ENCODE data around the gene GIMD1.

GIMD1 gene

GRCh38 chr4:106369456-106370060 is 980 bp upstream of the GIMD1 start:
- no peak overlapping the region for H3K4me3 Mint-ChIP-seq

GRCh38 chr4:106367072-106367471 is 1.5 kb downstream of the GIMD1 start:
- H3K36me3 Mint-ChIP-seq (ENCODE audit: insufficient read depth) = no peaks in the 10 kb centered on the region
- no peak for ATAC-seq (replicated peaks; ENCODE audit: extremely low read depth, poor library complexity, severe bottlenecking)
- no peaks in the 10 kb centered on the region for H3K9me3 Mint-ChIP-seq
- H3K27ac Mint-ChIP-seq (ENCODE audit: low read depth) = no peak overlapping the region
- H3K27me3 Mint-ChIP-seq = peaks cover 28% of the 10 kb centered on the region
- DNase-seq (ENCODE audit: low spot score in 2 of 2) = no peak
- H3K4me1 Mint-ChIP-seq = no peaks in the 10 kb centered on the region
- no peak overlapping the region for H3K4me3 Mint-ChIP-seq

More at GRCh38 chr4:106369456-106370060, 980 bp upstream of the GIMD1 start:
- ATAC-seq (replicated peaks; ENCODE audit: extremely low read depth, poor library complexity, severe bottlenecking) (no peak), DNase-seq (ENCODE audit: low spot score in 2 of 2) (no peak)
- Mint-ChIP-seq H3K4me1 (no peaks in the 10 kb centered on the region), H3K36me3 (ENCODE audit: insufficient read depth) (no peaks in the 10 kb centered on the region), H3K9me3 (no peaks in the 10 kb centered on the region), H3K27ac (ENCODE audit: low read depth) (no peak overlapping the region), H3K27me3 (peaks cover 37% of the 10 kb centered on the region)

GRCh38 chr4:106366026-106366425 is 2.6 kb downstream of the GIMD1 start:
- H3K27ac Mint-ChIP-seq (ENCODE audit: low read depth) = no peak overlapping the region
- H3K36me3 Mint-ChIP-seq (ENCODE audit: insufficient read depth) = no peaks in the 10 kb centered on the region
- no peaks in the 10 kb centered on the region for H3K4me1 Mint-ChIP-seq
- peaks cover 28% of the 10 kb centered on the region for H3K27me3 Mint-ChIP-seq
- H3K9me3 Mint-ChIP-seq = no peaks in the 10 kb centered on the region
- no peak for DNase-seq (ENCODE audit: low spot score in 2 of 2)
- H3K4me3 Mint-ChIP-seq = no peak overlapping the region
- ATAC-seq (replicated peaks; ENCODE audit: extremely low read depth, poor library complexity, severe bottlenecking) = no peak

GRCh38 chr4:106365613-106366012 is 3.0 kb downstream of the GIMD1 start:
- H3K4me3 Mint-ChIP-seq = no peak overlapping the region
- no peaks in the 10 kb centered on the region for H3K36me3 Mint-ChIP-seq (ENCODE audit: insufficient read depth)
- H3K4me1 Mint-ChIP-seq = no peaks in the 10 kb centered on the region
- ATAC-seq (replicated peaks; ENCODE audit: extremely low read depth, poor library complexity, severe bottlenecking) (no peak), DNase-seq (ENCODE audit: low spot score in 2 of 2) (no peak)
- H3K27me3 Mint-ChIP-seq = peaks cover 28% of the 10 kb centered on the region
- H3K9me3 Mint-ChIP-seq = no peaks in the 10 kb centered on the region
- H3K27ac Mint-ChIP-seq (ENCODE audit: low read depth) = no peak overlapping the region

GRCh38 chr4:106364282-106364681 is 4.3 kb downstream of the GIMD1 start:
- no peak overlapping the region for H3K4me3 Mint-ChIP-seq
- no peaks in the 10 kb centered on the region for H3K36me3 Mint-ChIP-seq (ENCODE audit: insufficient read depth)
- peaks cover 18% of the 10 kb centered on the region for H3K27me3 Mint-ChIP-seq
- ATAC-seq (replicated peaks; ENCODE audit: extremely low read depth, poor library complexity, severe bottlenecking) (no peak), DNase-seq (ENCODE audit: low spot score in 2 of 2) (no peak)
- no peak overlapping the region for H3K27ac Mint-ChIP-seq (ENCODE audit: low read depth)
- no peaks in the 10 kb centered on the region for H3K9me3 Mint-ChIP-seq
- no peaks in the 10 kb centered on the region for H3K4me1 Mint-ChIP-seq

GRCh38 chr4:106362086-106362825 is 6.3 kb downstream of the GIMD1 start:
- no peaks in the 10 kb centered on the region for H3K9me3 Mint-ChIP-seq
- H3K27me3 Mint-ChIP-seq = peaks cover 3% of the 10 kb centered on the region
- ATAC-seq (replicated peaks; ENCODE audit: extremely low read depth, poor library complexity, severe bottlenecking) (no peak), DNase-seq (ENCODE audit: low spot score in 2 of 2) (no peak)
- H3K4me1 Mint-ChIP-seq = no peaks in the 10 kb centered on the region
- no peaks in the 10 kb centered on the region for H3K36me3 Mint-ChIP-seq (ENCODE audit: insufficient read depth)
- H3K4me3 Mint-ChIP-seq = no peak overlapping the region
- no peak overlapping the region for H3K27ac Mint-ChIP-seq (ENCODE audit: low read depth)

- ATAC-seq (replicated peaks; ENCODE audit: extremely low read depth, poor library complexity, severe bottlenecking) (no peak), DNase-seq (ENCODE audit: low spot score in 2 of 2) (no peak)
Observed at GRCh38 chr4:106358899-106359298, 9.7 kb downstream of the GIMD1 start.

GRCh38 chr4:106355193-106355592 is 13.4 kb downstream of the GIMD1 start:
- H3K4me1 Mint-ChIP-seq = no peaks in the 10 kb centered on the region
- no peaks in the 10 kb centered on the region for H3K27me3 Mint-ChIP-seq
- no peaks in the 10 kb centered on the region for H3K36me3 Mint-ChIP-seq (ENCODE audit: insufficient read depth)
- no peak for ATAC-seq (replicated peaks; ENCODE audit: extremely low read depth, poor library complexity, severe bottlenecking)
- no peaks in the 10 kb centered on the region for H3K9me3 Mint-ChIP-seq
- no peak overlapping the region for H3K27ac Mint-ChIP-seq (ENCODE audit: low read depth)
- DNase-seq (ENCODE audit: low spot score in 2 of 2) = no peak
- H3K4me3 Mint-ChIP-seq = no peak overlapping the region

More at GRCh38 chr4:106358899-106359298, 9.7 kb downstream of the GIMD1 start:
- Mint-ChIP-seq H3K4me3 (no peak overlapping the region), H3K27ac (ENCODE audit: low read depth) (no peak overlapping the region), H3K4me1 (no peaks in the 10 kb centered on the region), H3K9me3 (no peaks in the 10 kb centered on the region), H3K27me3 (no peaks in the 10 kb centered on the region), H3K36me3 (ENCODE audit: insufficient read depth) (no peaks in the 10 kb centered on the region)

- Mint-ChIP-seq H3K27ac (ENCODE audit: low read depth) (no peak overlapping the region), H3K27me3 (no peaks in the 10 kb centered on the region), H3K9me3 (no peaks in the 10 kb centered on the region), H3K4me3 (no peak overlapping the region), H3K36me3 (ENCODE audit: insufficient read depth) (peaks cover 5% of the 10 kb centered on the region), H3K4me1 (no peaks in the 10 kb centered on the region)
- ATAC-seq (replicated peaks; ENCODE audit: extremely low read depth, poor library complexity, severe bottlenecking) (no peak), DNase-seq (ENCODE audit: low spot score in 2 of 2) (no peak)
Observed at GRCh38 chr4:106353786-106354185, 14.8 kb downstream of the GIMD1 start.

- Mint-ChIP-seq H3K36me3 (ENCODE audit: insufficient read depth) (peaks cover 18% of the 10 kb centered on the region), H3K4me1 (peaks cover 8% of the 10 kb centered on the region), H3K27ac (ENCODE audit: low read depth) (no peak overlapping the region), H3K4me3 (no peak overlapping the region), H3K27me3 (no peaks in the 10 kb centered on the region), H3K9me3 (no peaks in the 10 kb centered on the region)
- DNase-seq (ENCODE audit: low spot score in 2 of 2) = no peak
- ATAC-seq (replicated peaks; ENCODE audit: extremely low read depth, poor library complexity, severe bottlenecking) = no peak
Observed at GRCh38 chr4:106351016-106351415, 17.6 kb downstream of the GIMD1 start.

GRCh38 chr4:106347167-106347566 is 21.4 kb downstream of the GIMD1 start:
- H3K27me3 Mint-ChIP-seq = no peaks in the 10 kb centered on the region
- ATAC-seq (replicated peaks; ENCODE audit: extremely low read depth, poor library complexity, severe bottlenecking) (no peak), DNase-seq (ENCODE audit: low spot score in 2 of 2) (no peak)
- H3K27ac Mint-ChIP-seq (ENCODE audit: low read depth) = no peak overlapping the region
- H3K9me3 Mint-ChIP-seq = no peaks in the 10 kb centered on the region
- H3K4me1 Mint-ChIP-seq = peaks cover 36% of the 10 kb centered on the region
- H3K4me3 Mint-ChIP-seq = no peak overlapping the region
- peaks cover 20% of the 10 kb centered on the region for H3K36me3 Mint-ChIP-seq (ENCODE audit: insufficient read depth)

- peaks cover 62% of the 10 kb centered on the region for H3K4me1 Mint-ChIP-seq
- H3K4me3 Mint-ChIP-seq = no peak overlapping the region
- H3K9me3 Mint-ChIP-seq = no peaks in the 10 kb centered on the region
- H3K36me3 Mint-ChIP-seq (ENCODE audit: insufficient read depth) = peaks cover 27% of the 10 kb centered on the region
- no peaks in the 10 kb centered on the region for H3K27me3 Mint-ChIP-seq
- DNase-seq (ENCODE audit: low spot score in 2 of 2) (no peak), ATAC-seq (replicated peaks; ENCODE audit: extremely low read depth, poor library complexity, severe bottlenecking) (no peak)
- no peak overlapping the region for H3K27ac Mint-ChIP-seq (ENCODE audit: low read depth)
Observed at GRCh38 chr4:106344647-106344970, 24.0 kb downstream of the GIMD1 start.

- ATAC-seq (replicated peaks; ENCODE audit: extremely low read depth, poor library complexity, severe bottlenecking) (no peak), DNase-seq (ENCODE audit: low spot score in 2 of 2) (no peak)
- Mint-ChIP-seq H3K9me3 (no peaks in the 10 kb centered on the region), H3K27me3 (no peaks in the 10 kb centered on the region), H3K4me1 (peaks cover 67% of the 10 kb centered on the region), H3K4me3 (no peak overlapping the region), H3K27ac (ENCODE audit: low read depth) (no peak overlapping the region), H3K36me3 (ENCODE audit: insufficient read depth) (peaks cover 24% of the 10 kb centered on the region)
Observed at GRCh38 chr4:106343865-106344646, 24.5 kb downstream of the GIMD1 start.

Measured in central memory CD8-positive, alpha-beta T cell (primary cell).